HG02870 (cell line): ENCODE data around the gene STK4.
"Not testable (repeated sequence)": the region's sequence is repeated elsewhere in the genome, so short reads cannot be mapped to it uniquely, and the experiment has no call there.

ENCODE experiments used
- ATAC-seq: cut with Tn5 transposase; IDR thresholded peaks from one replicate; pipeline ENCODE4 v1.9.1; 2021; ENCODE audit warnings: mild to moderate bottlenecking, moderate library complexity; ENCODE audit not compliant: unreplicated experiment

The STK4 gene

DNA sequence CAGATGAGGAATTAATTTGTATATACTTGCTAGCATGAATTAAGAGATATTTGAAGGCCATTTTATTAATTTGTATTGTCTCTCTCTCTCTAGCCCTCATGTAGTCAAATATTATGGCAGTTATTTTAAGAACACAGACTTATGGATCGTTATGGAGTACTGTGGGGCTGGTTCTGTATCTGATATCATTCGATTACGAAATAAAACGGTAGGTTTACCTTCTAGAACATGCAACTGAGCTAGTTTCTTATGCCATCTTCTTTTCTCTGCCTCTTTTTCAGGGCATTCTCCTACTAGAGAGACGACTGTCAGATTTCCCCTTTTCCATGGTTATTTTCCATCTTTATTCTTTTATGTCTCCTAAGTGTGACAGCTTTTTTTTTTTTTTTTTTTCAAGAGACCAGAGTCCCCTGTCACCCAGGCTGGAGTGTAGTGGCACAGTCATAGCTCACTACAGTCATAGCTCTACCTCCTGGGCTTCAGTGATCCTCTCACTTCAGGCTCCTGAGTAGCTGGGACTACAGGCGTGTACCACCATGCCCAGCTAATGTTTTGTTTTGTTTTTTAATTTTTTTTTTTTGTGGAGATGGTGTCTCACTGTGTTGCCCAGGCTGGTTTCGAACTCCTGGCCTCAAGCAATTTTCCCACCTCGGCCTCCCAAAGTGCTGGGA, 15.6 kb downstream of the STK4 start:
- no peak for ATAC-seq

DNA sequence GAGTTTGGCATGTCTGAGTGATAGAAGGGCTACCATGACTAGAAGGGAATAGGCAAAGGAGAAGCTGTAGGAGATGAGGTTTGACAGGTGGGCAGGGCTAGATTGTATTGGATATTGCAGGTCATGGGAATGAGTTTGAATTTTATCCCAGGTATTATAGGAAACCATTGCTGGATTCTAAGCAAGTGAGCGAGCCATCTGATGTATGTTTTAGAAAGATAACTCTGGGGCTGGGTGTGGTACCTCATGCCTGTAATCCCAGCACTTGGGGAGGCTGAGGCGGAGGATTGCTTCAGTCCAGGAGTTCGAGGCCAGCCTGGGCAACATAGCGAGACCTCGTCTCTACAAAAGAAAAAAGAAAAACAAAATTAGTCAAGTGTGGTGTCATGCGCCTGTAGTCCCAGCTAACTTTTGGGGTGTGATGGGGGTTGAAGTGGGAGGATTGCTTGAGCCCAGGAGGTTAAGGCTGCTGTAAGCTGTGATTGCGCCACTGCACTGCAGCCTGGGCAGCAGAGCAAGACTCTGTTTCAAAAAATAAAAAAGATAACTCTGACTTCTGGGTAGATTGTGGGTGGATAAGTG, 16.9 kb downstream of the STK4 start:
- no peak for ATAC-seq

- no peak for ATAC-seq
Observed at GRCh38 chr20:44988631-44989171, 22.4 kb downstream of the STK4 start.

DNA sequence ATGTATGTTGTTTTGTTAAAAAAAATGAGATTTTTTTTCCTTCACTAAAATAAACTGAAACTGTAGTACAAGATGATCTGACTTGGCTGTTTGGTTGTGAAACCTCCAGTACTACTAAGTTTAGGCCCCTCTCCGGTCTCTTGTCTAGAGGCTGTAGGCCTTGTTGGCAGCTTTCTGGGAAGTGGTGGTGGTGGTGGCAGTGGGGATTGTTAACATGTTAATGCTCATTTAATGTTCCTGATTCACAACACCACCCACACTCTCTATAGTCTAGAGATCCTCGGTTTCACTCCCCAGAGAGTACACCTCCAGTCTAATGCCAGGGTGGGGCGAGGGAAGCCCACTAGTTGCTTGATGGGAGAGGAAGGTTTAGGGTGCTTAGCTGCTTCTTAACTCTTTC, 24.1 kb downstream of the STK4 start:
- no peak for ATAC-seq

- no peak for ATAC-seq
Observed at GRCh38 chr20:44990957-44991356, 24.6 kb downstream of the STK4 start.

DNA sequence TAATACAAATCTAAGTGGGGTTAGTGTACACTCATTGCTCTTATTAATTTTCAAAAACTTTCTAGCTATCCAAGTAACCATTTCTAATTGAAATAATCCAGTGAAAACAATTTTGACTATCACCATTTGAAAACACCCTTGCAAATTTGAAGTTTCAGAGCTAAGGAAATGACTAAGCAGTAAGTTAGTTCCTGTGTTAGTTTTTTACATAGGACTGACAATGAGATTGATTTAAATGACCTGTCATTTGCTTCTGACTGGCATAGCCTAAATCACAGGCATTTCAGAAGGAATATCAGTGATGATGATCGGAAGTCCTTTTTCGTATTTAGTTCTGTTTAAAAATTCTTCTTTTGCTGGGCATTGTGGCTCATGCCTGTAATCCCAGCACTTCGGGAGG, 27.0 kb downstream of the STK4 start:
- ATAC-seq: no peak

DNA sequence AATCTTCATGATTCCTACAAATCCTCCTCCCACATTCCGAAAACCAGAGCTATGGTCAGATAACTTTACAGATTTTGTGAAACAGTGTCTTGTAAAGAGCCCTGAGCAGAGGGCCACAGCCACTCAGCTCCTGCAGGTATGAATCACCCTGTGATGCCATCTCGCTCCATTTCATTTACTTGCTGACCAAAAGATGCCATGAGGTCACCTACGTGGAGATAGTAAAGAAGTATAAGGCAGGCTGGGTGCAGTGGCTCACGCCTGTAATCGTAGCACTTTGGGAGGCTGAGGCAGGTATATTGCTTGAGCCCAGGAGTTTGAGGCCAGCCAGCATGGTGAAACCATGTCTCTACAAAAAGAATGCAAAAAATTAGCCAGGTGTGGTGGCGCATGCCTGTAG, 30.9 kb downstream of the STK4 start:
- ATAC-seq: no peak

GRCh38 chr20:44997668-44998067, 31.4 kb downstream of the STK4 start:
- ATAC-seq: no peak

DNA sequence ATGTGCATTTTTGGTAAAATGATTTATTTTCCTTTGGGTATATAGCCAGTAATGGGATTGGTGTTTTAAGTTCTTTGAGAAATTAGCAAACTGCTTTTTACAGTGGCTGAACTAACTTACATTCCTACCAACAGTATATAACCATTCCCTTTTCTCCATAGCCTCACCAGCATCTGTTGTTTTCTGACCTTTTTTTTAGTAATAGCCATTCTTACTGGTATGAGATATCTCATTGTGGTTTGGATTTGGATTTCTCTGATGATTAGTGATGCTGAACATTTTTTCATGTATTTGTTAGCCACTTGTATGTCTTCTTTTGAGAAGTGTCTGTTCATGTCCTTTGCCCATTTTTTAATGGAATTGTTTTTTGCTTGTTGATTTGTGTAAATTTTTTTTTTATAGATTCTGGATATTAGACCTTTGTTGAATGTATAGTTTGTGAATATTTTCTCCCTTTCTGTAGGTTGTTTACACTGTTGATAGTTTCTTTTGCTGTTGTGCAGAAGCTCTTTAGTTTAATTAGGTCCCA, 42.3 kb downstream of the STK4 start:
- no peak for ATAC-seq

DNA sequence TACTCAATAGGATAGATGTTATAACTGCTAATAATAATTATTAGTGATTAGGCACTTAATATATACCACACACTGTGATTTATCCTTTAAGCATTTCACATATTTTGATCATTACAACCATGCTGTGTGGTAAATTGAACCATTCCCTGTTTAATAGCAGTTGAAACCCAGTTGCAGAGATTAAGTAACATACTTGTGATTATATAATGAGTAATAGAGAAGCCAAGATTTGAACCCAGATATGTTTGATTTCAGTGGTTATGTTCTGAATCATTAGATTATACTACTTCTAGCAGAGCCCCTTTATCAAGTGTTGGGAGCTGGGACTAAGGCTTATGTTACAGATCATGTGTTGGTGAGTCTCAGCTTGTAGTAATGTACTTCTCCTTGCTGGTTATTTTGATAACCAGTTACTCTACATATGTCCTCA, 44.1 kb downstream of the STK4 start:
- no peak for ATAC-seq

- ATAC-seq: no peak
Observed at GRCh38 chr20:45011108-45011526, 44.8 kb downstream of the STK4 start.

- no peak for ATAC-seq
Observed at GRCh38 chr20:45012682-45013302, 46.5 kb downstream of the STK4 start.

DNA sequence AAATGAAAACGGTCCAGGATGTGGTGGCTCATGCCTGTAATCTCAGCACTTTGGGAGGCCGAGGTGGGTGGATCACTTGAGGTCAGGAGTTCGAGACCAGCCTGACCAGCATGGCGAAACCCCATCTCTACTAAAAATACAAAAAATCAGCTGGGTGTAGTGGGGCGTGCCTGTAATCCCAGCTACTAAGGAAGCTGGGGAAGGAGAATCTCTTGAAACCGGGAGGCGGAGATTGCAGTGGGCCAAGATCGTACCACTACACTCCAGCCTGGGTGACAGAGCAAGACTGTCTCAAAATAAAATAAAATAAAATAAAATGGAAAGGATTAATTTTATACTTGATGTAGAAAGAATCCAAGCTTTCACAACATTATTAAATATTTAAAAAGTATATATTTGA, 47.8 kb downstream of the STK4 start:
- ATAC-seq: not testable (repeated sequence)

GRCh38 chr20:45014671-45015415, 48.5 kb downstream of the STK4 start:
- no peak for ATAC-seq

DNA sequence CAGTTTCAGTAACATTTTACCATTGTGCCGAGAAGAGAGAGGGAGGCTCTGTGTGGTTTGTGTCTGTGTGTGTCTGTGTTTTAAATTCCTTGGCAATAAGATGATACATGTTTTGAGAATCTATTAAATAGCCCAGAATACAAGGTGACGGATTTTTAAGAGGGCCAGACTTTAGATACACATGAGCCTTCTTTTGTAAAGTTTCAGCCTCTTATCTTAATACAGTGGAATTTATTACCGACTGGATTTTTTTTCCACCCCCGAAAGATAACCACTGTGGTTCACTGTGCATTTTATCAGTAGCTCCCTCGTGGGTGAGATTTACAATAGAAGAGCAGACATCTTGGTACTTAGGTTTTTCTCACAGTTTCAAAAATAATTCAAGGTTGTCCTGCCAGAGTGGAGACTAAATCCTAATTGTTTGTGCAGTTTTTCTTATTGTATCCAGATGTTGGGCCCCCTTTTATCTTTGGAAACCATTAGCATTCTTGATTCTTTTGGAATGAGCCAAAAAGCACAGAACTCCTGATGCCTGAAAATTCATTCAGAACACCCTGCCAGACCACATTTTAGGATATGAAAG, 49.9 kb downstream of the STK4 start:
- no peak for ATAC-seq

GRCh38 chr20:45017281-45017680, 51.0 kb downstream of the STK4 start:
- ATAC-seq: no peak

GRCh38 chr20:45017857-45018256, 51.5 kb downstream of the STK4 start:
- no peak for ATAC-seq

GRCh38 chr20:45019027-45019761, 52.9 kb downstream of the STK4 start:
- ATAC-seq: no peak

DNA sequence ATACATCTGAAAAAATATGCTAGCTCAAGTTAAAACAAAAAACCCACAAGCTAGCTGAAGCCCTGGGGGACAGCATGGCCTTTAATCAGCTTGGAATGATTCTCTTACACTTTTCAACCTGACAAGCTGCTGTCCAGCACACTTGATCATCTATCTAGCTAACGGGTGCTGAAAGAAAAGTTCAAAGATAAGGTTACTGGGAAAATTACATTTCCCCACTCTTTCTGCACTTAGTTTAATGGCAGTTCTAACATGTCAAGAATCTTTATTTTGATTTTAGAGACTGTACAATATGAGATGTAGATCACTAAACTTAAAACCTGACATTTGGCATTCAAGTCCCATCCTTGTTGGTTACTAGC, 53.4 kb downstream of the STK4 start:
- ATAC-seq: no peak

DNA sequence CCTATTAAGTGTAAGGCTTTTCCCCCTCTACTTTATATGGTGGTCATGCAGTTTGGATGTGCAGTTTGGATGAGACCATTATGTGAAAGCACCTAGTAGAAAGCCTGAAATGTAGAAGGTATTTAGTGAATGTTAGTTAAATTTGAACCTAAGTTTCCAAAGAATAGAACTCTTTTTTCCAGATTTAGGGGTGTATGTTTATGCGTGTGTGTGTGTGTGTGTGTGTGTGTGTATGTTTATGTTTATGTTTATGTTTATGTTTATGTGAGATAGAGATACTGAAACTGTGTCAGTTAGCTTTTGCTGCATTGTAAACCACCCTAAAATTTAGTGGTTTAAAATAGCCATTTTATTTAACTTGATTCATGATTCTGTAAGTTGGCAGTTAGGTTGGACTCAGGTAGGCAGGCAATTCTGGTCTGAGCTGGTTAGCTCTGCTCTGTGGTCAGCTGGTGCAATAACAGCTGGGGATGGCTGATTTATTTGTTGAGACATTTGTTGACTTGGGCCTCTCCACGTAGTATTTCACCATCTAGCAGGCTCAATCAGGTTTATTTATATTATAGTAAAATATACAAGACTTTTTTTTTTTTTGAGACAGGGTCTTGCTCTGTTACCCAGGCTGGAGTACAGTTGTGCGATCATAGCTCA, 54.0 kb downstream of the STK4 start:
- no peak for ATAC-seq
